ENCODE measurements around the gene ANO7.
"Not testable (repeated sequence)": the region's sequence is repeated elsewhere in the genome, so short reads cannot be mapped to it uniquely, and the experiment has no call there.

Gene ANO7

GRCh38 chr2:241190291-241190981 is 2.0 kb downstream of the ANO7 start:
- Histone ChIP-seq H3K36me3 (no peaks in the 10 kb centered on the region), H3K27me3 (no peaks in the 10 kb centered on the region), H3K27ac (no peak overlapping the region), H3K4me1 (ENCODE audit: control insufficient read depth in 1 of 2, insufficient read depth in 1 of 2, low read depth in 1 of 2, low read length in 1 of 2) (no peaks in the 10 kb centered on the region), H3K9me3 (no peaks in the 10 kb centered on the region), H3K4me3 (ENCODE audit: low read depth in 1 of 2, low read length in 1 of 2) (no peak overlapping the region)
- TF ChIP-seq, protein P1, sequence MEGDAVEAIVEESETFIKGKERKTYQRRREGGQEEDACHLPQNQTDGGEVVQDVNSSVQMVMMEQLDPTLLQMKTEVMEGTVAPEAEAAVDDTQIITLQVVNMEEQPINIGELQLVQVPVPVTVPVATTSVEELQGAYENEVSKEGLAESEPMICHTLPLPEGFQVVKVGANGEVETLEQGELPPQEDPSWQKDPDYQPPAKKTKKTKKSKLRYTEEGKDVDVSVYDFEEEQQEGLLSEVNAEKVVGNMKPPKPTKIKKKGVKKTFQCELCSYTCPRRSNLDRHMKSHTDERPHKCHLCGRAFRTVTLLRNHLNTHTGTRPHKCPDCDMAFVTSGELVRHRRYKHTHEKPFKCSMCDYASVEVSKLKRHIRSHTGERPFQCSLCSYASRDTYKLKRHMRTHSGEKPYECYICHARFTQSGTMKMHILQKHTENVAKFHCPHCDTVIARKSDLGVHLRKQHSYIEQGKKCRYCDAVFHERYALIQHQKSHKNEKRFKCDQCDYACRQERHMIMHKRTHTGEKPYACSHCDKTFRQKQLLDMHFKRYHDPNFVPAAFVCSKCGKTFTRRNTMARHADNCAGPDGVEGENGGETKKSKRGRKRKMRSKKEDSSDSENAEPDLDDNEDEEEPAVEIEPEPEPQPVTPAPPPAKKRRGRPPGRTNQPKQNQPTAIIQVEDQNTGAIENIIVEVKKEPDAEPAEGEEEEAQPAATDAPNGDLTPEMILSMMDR (IDR thresholded peaks at IDR 0.05): no peak

DNA sequence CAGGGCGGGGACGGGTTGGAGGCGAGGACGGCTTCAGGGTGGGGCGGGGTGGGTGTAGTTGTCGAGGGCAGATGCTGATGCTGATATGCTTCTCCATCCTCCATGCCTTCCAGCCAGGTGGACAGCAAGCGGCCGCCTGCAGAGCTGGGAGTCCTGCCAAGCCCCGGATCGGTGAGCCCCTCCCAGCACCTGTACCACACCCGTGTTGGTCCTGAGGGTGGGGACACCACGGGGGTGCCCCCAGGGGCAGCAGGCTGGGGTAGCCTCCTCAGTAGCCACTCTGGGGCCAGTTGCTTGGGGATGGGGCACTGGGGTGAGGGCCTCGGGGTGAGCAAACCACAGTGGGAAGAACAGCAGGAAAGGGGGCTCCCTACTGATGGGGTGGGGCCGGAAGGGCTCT is 2.6 kb downstream of the ANO7 start:
- TF ChIP-seq, protein P1 (IDR thresholded peaks at IDR 0.05): no peak

DNA sequence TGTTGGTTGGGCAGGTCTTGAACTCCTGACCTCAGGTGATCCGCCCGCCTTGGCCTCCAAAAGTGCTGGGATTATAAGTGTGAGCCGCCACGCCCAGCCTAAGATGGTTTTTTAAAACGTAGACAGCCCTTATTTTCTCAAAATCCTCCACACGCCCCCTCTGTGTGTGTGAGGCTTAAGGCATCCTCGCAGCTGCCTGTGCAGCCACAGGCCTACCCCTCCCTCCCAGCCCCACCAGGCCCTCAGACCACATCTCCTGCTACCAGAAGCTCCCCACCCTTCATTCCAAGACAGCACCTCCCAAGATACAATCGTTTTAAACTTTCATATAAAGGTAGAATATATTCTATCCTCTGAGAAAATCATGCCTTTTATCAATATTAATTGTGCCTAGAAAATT is 4.8 kb downstream of the ANO7 start:
- Histone ChIP-seq H3K27ac (no peak overlapping the region), H3K9me3 (no peaks in the 10 kb centered on the region), H3K4me3 (ENCODE audit: low read depth in 1 of 2, low read length in 1 of 2) (no peak overlapping the region), H3K4me1 (ENCODE audit: control insufficient read depth in 1 of 2, insufficient read depth in 1 of 2, low read depth in 1 of 2, low read length in 1 of 2) (no peaks in the 10 kb centered on the region), H3K36me3 (no peaks in the 10 kb centered on the region), H3K27me3 (no peaks in the 10 kb centered on the region)
- TF ChIP-seq, protein P1 (IDR thresholded peaks at IDR 0.05): no peak

More for the DNA sequence above, 2.6 kb downstream of the ANO7 start:
- no peak overlapping the region for H3K4me3 ChIP-seq (ENCODE audit: low read depth in 1 of 2, low read length in 1 of 2)
- no peaks in the 10 kb centered on the region for H3K4me1 ChIP-seq (ENCODE audit: control insufficient read depth in 1 of 2, insufficient read depth in 1 of 2, low read depth in 1 of 2, low read length in 1 of 2)
- no peaks in the 10 kb centered on the region for H3K27me3 ChIP-seq
- H3K27ac ChIP-seq: no peak overlapping the region
- no peaks in the 10 kb centered on the region for H3K9me3 ChIP-seq
- no peaks in the 10 kb centered on the region for H3K36me3 ChIP-seq

DNA sequence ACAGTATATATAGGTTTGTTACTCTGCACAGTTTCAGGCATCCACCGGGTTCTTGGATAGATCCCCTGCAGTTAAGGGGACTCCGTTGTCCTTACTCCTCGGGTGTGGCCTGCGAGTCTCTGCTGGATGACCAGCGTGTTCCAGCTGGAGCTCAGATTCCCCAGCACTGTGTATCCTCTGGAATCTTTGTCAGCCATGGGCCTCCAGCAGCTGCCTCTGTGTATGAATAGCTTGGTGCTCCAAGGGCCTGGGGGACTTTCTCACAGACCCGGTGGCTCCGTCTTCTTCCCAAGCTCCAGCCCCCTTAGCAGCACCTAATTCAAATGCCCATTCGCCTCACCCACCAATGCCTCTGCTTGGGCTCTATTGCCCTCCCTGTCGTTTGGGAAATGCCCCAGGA is 6.3 kb downstream of the ANO7 start:
- Histone ChIP-seq H3K27ac (no peak overlapping the region), H3K27me3 (no peaks in the 10 kb centered on the region), H3K4me3 (ENCODE audit: low read depth in 1 of 2, low read length in 1 of 2) (no peak overlapping the region), H3K36me3 (no peaks in the 10 kb centered on the region), H3K9me3 (no peaks in the 10 kb centered on the region), H3K4me1 (ENCODE audit: control insufficient read depth in 1 of 2, insufficient read depth in 1 of 2, low read depth in 1 of 2, low read length in 1 of 2) (peaks cover 0 to 2% of the 10 kb centered on the region in 2 experiments)
- TF ChIP-seq, protein P1 (IDR thresholded peaks at IDR 0.05): no peak

GRCh38 chr2:241195506-241196130 is 7.1 kb downstream of the ANO7 start:
- Histone ChIP-seq H3K27me3 (no peaks in the 10 kb centered on the region), H3K4me3 (ENCODE audit: low read depth in 1 of 2, low read length in 1 of 2) (no peak overlapping the region), H3K36me3 (no peaks in the 10 kb centered on the region), H3K4me1 (ENCODE audit: control insufficient read depth in 1 of 2, insufficient read depth in 1 of 2, low read depth in 1 of 2, low read length in 1 of 2) (peaks cover 7 to 10% of the 10 kb centered on the region in 2 experiments), H3K27ac (no peak overlapping the region), H3K9me3 (no peaks in the 10 kb centered on the region)
- TF ChIP-seq, protein P1 (IDR thresholded peaks at IDR 0.05): no peak

- not testable (repeated sequence) for H3K27ac ChIP-seq; H3K36me3 ChIP-seq; H3K27me3 ChIP-seq; H3K9me3 ChIP-seq; H3K4me3 ChIP-seq (ENCODE audit: low read depth in 1 of 2, low read length in 1 of 2)
- peaks cover 13 to 20% of the 10 kb centered on the region in 2 experiments for H3K4me1 ChIP-seq (ENCODE audit: control insufficient read depth in 1 of 2, insufficient read depth in 1 of 2, low read depth in 1 of 2, low read length in 1 of 2)
These were observed 8.8 kb downstream of the ANO7 start for GRCh38 chr2:241197246-241197645.
